ENCODE results near the gene SORBS1.

Gene SORBS1

DNA sequence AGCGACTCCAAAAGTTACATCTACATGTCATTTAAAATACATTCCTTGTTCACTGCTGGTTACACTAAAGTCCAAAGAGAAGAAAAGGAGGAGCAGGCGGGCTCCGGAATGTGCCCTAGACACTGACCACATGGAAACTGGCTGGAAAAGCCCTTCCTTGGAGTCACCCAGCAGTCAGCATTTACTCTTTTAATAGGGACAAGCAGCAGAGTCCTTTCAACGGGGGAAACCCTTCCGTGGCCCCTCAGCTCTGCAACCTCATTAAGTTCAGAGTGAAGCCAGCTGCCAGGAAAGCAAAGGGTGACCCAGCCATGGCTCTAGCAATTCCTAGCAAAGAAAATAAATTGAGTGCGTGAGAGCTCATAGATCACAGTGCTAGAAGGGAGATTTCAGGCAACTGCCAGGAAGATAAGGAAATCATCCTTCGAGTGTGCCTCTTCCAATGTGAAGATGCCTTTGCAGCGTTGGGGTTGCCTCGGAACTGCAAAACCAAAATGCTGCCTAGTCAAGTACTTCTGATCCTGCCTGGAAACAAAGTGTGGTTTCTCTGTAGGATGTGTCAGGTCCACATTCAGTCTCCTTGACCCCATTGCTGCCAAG, 101.6 kb downstream of the SORBS1 start:
- H3K27ac ChIP-seq, result no peak overlapping the region
- TF ChIP-seq, protein P1, sequence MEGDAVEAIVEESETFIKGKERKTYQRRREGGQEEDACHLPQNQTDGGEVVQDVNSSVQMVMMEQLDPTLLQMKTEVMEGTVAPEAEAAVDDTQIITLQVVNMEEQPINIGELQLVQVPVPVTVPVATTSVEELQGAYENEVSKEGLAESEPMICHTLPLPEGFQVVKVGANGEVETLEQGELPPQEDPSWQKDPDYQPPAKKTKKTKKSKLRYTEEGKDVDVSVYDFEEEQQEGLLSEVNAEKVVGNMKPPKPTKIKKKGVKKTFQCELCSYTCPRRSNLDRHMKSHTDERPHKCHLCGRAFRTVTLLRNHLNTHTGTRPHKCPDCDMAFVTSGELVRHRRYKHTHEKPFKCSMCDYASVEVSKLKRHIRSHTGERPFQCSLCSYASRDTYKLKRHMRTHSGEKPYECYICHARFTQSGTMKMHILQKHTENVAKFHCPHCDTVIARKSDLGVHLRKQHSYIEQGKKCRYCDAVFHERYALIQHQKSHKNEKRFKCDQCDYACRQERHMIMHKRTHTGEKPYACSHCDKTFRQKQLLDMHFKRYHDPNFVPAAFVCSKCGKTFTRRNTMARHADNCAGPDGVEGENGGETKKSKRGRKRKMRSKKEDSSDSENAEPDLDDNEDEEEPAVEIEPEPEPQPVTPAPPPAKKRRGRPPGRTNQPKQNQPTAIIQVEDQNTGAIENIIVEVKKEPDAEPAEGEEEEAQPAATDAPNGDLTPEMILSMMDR (conservative IDR thresholded peaks at IDR 0.05), result no peak
- no peak for TF ChIP-seq ZFX (IDR thresholded peaks at IDR 0.05)

DNA sequence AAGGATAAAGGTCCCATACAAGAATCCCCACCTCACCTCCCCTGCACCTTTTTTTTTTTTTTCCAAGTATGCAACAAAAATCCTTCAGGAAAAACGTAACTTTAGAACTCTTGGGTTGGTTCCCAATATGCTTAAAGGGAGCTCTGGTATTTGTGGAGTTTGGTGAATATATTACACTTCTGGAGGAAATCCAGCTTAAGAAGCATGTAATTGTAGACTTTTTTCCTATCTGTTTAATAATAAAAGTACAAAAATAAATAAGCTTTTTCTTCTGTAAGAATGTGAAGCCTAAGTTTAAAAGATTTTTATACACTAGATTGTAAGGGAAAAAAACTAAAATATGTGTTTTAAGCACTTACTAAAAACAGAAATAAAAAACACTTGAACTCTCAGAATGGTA, 102.3 kb downstream of the SORBS1 start:
- TF ChIP-seq, protein P1 (conservative IDR thresholded peaks at IDR 0.05), result no peak
- no peak for TF ChIP-seq ZFX (IDR thresholded peaks at IDR 0.05)
- no peak overlapping the region for H3K27ac ChIP-seq

DNA sequence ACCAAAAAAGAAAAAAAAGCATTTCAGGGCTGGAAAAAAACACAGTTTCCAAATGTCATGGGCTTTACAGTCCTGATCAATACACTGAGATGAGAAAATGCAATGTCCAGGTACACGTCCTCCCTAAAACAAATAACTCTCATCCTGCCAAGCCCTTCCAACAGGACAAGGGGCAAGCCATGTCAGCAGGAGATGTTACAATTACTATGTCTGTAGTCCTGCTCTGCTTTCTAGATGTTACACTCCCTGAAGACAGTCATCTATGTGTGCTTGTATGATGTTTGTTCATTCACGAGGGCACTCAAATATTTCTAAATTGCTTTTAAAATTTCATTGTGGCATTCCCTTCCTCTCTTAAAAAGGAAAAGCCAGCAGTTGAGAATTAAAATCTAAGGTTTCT, 103.2 kb downstream of the SORBS1 start:
- H3K27ac ChIP-seq, result no peak overlapping the region
- TF ChIP-seq ZFX (IDR thresholded peaks at IDR 0.05), result no peak
- TF ChIP-seq, protein P1 (conservative IDR thresholded peaks at IDR 0.05), result no peak

DNA sequence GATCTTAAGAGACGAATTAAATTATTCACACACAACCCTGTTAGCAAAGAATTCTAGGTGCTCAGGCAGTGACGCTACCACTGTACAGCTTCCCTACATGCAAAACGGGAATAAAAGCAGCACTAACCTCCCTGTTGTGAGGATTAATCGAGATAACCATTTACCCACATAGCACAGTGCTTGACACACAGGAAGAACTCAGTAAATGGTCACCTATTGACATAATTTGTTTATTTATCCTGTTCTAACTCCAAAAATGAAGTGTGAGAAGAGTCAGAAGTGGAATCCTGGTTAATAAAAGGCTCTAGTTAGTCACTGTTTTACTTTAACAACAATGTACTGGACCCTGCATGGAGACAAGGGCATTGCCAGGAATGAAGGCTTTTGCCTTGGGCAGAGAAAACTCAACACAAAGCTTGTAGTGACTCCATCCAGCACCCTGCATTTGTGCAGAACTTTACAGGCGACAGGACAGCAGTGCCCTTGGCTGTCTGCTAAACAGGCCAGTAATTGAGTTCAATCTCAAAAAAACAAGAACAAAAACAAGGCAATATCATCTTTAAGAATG, 103.8 kb downstream of the SORBS1 start:
- TF ChIP-seq, protein P1 (conservative IDR thresholded peaks at IDR 0.05), result no peak
- no peak for TF ChIP-seq ZFX (IDR thresholded peaks at IDR 0.05)
- no peak overlapping the region for H3K27ac ChIP-seq

DNA sequence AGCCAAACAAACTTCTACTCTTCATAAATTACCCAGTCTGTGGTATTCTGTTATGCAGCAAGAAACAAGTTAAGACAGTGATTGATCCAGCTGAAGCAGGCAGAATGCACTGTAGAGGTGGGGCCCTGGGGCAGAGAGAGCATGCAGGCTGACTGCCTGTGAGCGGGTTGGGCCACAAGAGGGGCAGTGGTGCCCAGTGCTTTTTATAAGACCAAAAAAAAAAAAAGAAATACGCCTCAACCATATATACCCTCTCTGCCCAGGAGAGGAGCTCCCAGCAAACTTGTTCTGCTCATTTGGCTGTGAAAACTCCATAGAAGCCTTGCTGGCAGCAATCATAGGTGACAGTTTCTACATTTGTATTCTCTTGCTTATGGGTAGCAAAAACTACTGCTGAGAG, 104.7 kb downstream of the SORBS1 start:
- TF ChIP-seq ZFX (IDR thresholded peaks at IDR 0.05), result no peak
- TF ChIP-seq, protein P1 (conservative IDR thresholded peaks at IDR 0.05), result no peak
- no peak overlapping the region for H3K27ac ChIP-seq

DNA sequence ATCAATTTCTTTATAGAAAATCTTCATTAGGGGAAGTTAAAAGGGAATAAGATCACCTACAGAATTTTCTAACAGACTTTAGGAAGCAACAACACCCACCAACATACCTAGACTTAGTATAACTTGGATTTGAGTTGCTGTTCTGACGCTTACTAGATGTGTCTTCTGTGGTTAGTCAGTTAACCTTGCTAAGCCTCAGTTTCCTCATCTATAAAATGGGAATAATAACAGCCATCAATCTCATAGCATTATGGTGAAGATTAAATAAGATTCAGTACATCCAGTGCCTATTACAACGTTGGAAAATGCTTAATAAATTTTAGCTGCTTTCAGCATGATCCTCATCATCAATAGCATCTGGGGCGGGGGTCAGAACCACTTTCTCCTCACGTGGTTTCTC, 106.2 kb downstream of the SORBS1 start:
- TF ChIP-seq, protein P1 (conservative IDR thresholded peaks at IDR 0.05), result no peak
- TF ChIP-seq ZFX (IDR thresholded peaks at IDR 0.05), result no peak
- H3K27ac ChIP-seq, result no peak overlapping the region

DNA sequence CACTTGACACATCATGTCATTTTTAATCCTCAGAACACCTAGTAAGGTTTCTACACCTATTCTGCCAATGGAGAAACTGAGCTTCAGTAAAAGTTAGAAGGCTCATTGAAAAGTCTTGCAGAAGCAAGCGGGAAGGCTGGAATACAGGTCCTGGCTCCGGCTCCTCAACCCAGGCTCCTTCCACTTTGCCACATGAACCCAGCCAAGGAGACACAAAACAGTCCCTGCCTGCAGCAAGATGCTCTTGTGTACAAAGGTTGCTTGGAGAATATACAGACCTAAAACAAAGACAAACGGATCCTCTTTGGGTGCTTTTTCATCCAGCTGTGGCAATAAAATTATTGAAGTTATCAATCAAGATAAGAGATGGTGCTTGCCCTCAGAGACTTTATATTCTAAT, 106.8 kb downstream of the SORBS1 start:
- no peak overlapping the region for H3K27ac ChIP-seq
- TF ChIP-seq, protein P1 (conservative IDR thresholded peaks at IDR 0.05), result no peak
- no peak for TF ChIP-seq ZFX (IDR thresholded peaks at IDR 0.05)

Measured in C4-2B (cell line).